Lung (tissue), 12 donors: ENCODE results near the gene MYPN. TPM values are rescaled to one million over a fixed set of nuclear protein-coding genes. Genes with fewer than 3 reads are reported as not detected.

Experiments used
- ATAC-seq: fragments of 200-7000 bp; cut with Tn5 transposase; one replicate; pipeline ENCODE4 v1.9.1; 2020; ENCODE audit warnings: moderate number of reproducible peaks; ENCODE audit not compliant: insufficient read depth, low FRiP score
- DNase-seq, 3 donors: peaks; one replicate each; pipeline ENCODE4 v3.0.0-alpha.2; 2013 to 2017
- H3K27ac ChIP-seq, 2 donors: one replicate each; pipeline ENCODE4 v1.5.1; 2013; ENCODE audit warnings: mild to moderate bottlenecking in 2 of 2, moderate library complexity in 2 of 2, control low read depth in 1 of 2, inconsistent platforms in 1 of 2, low read depth in 1 of 2, low read length in 1 of 2
- H3K27me3 ChIP-seq, 3 donors: one replicate each; pipeline ENCODE4 v1.5.1; 2013; ENCODE audit warnings: low read length in 2 of 3; ENCODE audit not compliant: control insufficient read depth in 3 of 3, insufficient read depth in 3 of 3
- H3K36me3 ChIP-seq, 4 donors: one replicate each; pipeline ENCODE4 v1.5.1; 2013; ENCODE audit warnings: low read length in 4 of 4, mild to moderate bottlenecking in 1 of 4, moderate library complexity in 1 of 4; ENCODE audit not compliant: control insufficient read depth in 4 of 4, insufficient read depth in 4 of 4
- H3K4me1 ChIP-seq, 5 donors: one replicate each; pipeline ENCODE4 v1.5.1; 2013; ENCODE audit warnings: low read length in 5 of 5, mild to moderate bottlenecking in 2 of 5, moderate library complexity in 1 of 5; ENCODE audit not compliant: control insufficient read depth in 5 of 5, insufficient read depth in 5 of 5
- H3K4me3 ChIP-seq: one replicate; pipeline ENCODE4 v1.5.1; 2013; ENCODE audit warnings: mild to moderate bottlenecking, control low read depth, moderate library complexity
- H3K9ac ChIP-seq, 2 donors: one replicate each; pipeline ENCODE4 v1.5.1; 2013; ENCODE audit warnings: low read length in 2 of 2, control low read depth in 1 of 2; ENCODE audit not compliant: insufficient read depth in 1 of 2
- H3K9me3 ChIP-seq, 4 donors: one replicate each; pipeline ENCODE4 v1.5.1; 2013; ENCODE audit warnings: low read length in 3 of 4, mild to moderate bottlenecking in 1 of 4, moderate library complexity in 1 of 4; ENCODE audit not compliant: control insufficient read depth in 4 of 4, insufficient read depth in 3 of 4
- CTCF ChIP-seq: IDR thresholded peaks from 2 replicates; pipeline ENCODE4 v1.5.1; 2012; ENCODE audit warnings: mild to moderate bottlenecking; ENCODE audit errors: control extremely low read depth, extremely low read depth
- WGBS, 2 donors: extraction: QIAGEN DNeasy Blood & Tissue Kit; methylation state at CpG; one replicate each; pipeline ENCODE4 v1.1.7; 2013; 5-methylcytosine and 5-hydroxymethylcytosine counted together
- polyA plus RNA-seq, 2 donors: library from polyadenylated mRNA; stranded (reverse); fragments of 200-250 nt; gene quantifications; one replicate each; pipeline ENCODE4 v1.2.1, GENCODE V29; 2013
- total RNA-seq, 2 donors: library from RNA; depleted of rRNA in 1 of 2; stranded (reverse); fragments of >200 nt in 1 of 2; gene quantifications; one replicate each; pipeline ENCODE4 v1.2.1, GENCODE V29; 2014 to 2021
- donor health status: control.
- donor health status: control.
- donor health status: Bipolar disorder and iron deficiency.
- donor health status: healthy.
- donor health status: DM: yes; HTN: yes; CAD: no.

Gene MYPN
- total and polyA plus RNA-seq, 4 donors = 0.01 to 0.28 (median 0.04) TPM

DNA sequence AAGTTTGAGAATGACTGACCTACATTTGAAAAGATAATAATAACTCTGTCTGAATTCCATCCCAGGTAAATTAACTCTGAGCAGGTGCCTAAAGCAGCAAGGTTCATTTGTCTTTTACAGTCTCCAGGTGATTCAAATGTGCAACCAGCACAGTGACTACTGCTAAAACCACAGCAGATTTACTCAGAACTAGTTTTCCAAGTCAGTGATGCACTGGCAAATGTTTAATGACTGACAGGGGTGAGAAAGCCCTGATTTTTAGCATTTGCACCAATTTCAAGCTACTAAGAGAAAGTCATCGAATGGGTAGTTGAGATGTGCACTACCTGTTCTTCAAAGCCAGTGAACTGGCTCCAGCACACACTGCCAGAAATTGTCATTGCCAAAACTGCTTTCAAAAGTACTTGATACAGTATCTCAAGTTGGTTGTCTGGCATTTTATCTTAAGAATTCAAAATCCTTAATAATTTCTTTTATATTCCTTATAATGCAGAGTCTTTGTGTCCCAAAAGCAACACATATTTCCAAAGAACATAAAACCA is 62.3 kb downstream of the MYPN start:
- H3K27ac ChIP-seq = no peak overlapping the region
- DNase-seq (no peak), ATAC-seq (no peak)
- no peak overlapping the region for H3K9ac ChIP-seq
- WGBS, 2 donors = 73 to 77% methylated on average over 1 of the region's 1 CpG
- no peaks in the 10 kb centered on the region for H3K27me3 ChIP-seq
- peaks cover 0 to 1% (median 0%) of the 10 kb centered on the region in 5 donors for H3K4me1 ChIP-seq
- H3K36me3 ChIP-seq = peaks cover 0 to 25% (median 0%) of the 10 kb centered on the region in 4 donors
- no peak overlapping the region for H3K4me3 ChIP-seq
- peaks cover 0 to 1% (median 0%) of the 10 kb centered on the region in 4 donors for H3K9me3 ChIP-seq
- no peak for TF ChIP-seq CTCF

DNA sequence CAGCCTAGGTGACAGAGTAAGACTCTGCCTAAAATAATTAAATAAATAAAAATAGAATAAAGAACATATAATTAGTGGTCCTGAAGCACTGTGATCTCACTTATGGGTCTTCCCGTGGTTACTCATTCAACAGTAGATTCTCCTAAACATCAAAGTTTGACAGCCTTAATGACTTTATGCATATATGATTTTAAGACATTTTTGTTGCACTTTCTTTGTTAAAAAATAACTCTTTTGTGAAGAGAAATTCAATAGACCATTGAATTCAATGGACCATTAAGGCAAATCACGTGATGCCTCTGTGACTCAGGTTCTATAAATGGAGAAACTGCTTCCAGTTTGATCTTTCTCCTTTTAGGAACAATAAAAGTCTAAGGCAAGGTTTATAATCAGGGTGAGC is 63.0 kb downstream of the MYPN start:
- no peak overlapping the region for H3K9ac ChIP-seq
- H3K36me3 ChIP-seq = peaks cover 0 to 26% (median 0%) of the 10 kb centered on the region in 4 donors
- no peak overlapping the region for H3K4me3 ChIP-seq

GRCh38 chr10:68175949-68176348 is 66.7 kb downstream of the MYPN start:
- DNase-seq (no peak), ATAC-seq (no peak)
- no peak overlapping the region for H3K9ac ChIP-seq
- peaks cover 0 to 22% (median 0%) of the 10 kb centered on the region in 4 donors for H3K36me3 ChIP-seq
- TF ChIP-seq CTCF = no peak
- WGBS, 2 donors = 54 to 71% methylated on average over 1 of the region's 1 CpG
- no peak overlapping the region for H3K4me3 ChIP-seq
- no peak overlapping the region for H3K27ac ChIP-seq
- peaks cover 0 to 2% (median 0%) of the 10 kb centered on the region in 5 donors for H3K4me1 ChIP-seq
- H3K27me3 ChIP-seq = no peaks in the 10 kb centered on the region
- H3K9me3 ChIP-seq = no peaks in the 10 kb centered on the region

More for the DNA sequence above, 63.0 kb downstream of the MYPN start:
- Histone ChIP-seq H3K27me3 (no peaks in the 10 kb centered on the region), H3K4me1 (peaks cover 0 to 2% (median 0%) of the 10 kb centered on the region in 5 donors), H3K9me3 (peaks cover 0 to 1% (median 0%) of the 10 kb centered on the region in 4 donors), H3K27ac (no peak overlapping the region)
- TF ChIP-seq CTCF = no peak
- no peak for ATAC-seq
- DNase-seq = no peak
- WGBS, 2 donors = 92 to 96% methylated on average over 2 of the region's 2 CpGs

DNA sequence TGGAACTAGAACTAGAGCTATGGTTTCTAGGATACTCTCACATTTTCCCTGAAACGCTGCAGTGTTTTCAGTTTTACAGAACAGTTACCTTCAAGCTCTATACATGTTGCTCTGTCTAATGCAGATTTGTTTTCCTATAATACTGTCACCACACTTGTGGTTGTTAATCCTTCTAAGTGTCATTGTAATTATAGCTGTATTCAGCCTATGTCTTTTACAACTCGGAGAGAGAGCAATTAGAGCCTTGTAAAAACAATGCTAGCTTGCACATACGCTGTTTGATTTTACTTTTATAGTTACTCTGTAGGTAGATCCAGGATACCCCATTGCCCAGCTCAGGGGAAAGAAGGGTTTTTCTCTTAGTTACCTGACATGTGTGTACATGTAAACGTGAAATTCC is 67.5 kb downstream of the MYPN start:
- Histone ChIP-seq H3K27me3 (no peaks in the 10 kb centered on the region), H3K27ac (no peak overlapping the region), H3K4me3 (no peak overlapping the region), H3K9ac (no peak overlapping the region), H3K4me1 (peaks cover 0 to 2% (median 0%) of the 10 kb centered on the region in 5 donors), H3K9me3 (no peaks in the 10 kb centered on the region), H3K36me3 (peaks cover 0 to 16% (median 0%) of the 10 kb centered on the region in 4 donors)
- no peak for TF ChIP-seq CTCF
- ATAC-seq (no peak), DNase-seq (no peak)
- 90 to 95% methylated on average over 4 of the region's 4 CpGs for WGBS, 2 donors
